Epithelial cell of esophagus (primary cell): Measurements from ENCODE around the gene HS6ST1.
A peak's percentile ranks its signal among the peaks of the same experiment; 100 is the strongest.
"Not testable (repeated sequence)": the region's sequence is repeated elsewhere in the genome, so short reads cannot be mapped to it uniquely, and the experiment has no call there.

Source experiments
- DNase-seq: peaks from one replicate; pipeline ENCODE4 v3.0.0; 2010; ENCODE audit warnings: low read depth
- H3K4me3 ChIP-seq: 2 replicates; pipeline ENCODE4 v1.5.1; 2011; ENCODE audit warnings: mild to moderate bottlenecking, low read length, control low read depth
- TF ChIP-seq, protein P1 (sequence below): IDR thresholded peaks from 2 replicates; pipeline ENCODE4 v1.5.1; 2011; ENCODE audit warnings: low read depth, mild to moderate bottlenecking, low read length, control low read depth, inconsistent platforms; ENCODE audit not compliant: insufficient read depth; ENCODE audit errors: missing control alignments

HS6ST1 gene

DNA sequence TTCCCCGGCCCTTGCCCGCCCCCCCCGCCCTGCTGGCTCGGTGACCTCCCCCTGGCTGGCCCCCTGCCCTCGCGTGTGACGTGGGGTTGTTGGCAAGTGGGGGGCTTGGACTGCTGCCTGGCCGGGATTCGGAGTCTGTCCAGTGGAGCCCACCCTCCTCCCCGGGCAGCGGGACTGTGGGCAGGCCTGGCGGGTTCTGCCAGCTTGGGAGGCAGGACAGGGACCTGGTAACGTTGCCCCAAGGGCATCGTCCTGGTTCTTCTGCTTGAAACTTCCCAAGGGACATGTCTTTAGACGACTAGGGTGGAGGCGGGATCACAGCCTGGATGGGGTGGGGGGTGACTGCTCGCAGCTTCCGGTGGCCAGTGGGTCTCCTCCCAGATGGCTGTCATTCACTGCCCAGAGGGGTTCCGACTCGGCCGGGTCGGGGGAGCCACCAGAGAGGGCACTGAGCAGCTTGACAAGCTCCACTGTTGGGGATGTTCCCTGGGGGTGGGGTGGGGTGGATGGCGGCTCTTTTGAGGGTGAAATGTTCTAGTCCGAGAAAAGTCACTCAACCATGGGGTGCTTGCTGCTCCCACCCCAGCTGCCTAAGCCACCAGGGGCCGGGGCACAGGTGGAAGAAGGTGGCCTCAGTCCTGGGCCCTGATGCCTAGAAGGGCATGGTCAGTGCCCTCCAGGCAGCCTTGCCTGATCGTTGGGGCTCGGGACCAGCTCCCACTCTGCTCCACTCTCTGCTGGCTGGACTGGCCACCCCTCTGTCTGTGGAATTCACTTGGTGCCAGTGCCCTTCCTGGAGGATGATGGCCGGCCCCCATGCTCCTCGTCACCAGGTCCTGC lies 4.3 kb upstream of the HS6ST1 start:
- TF ChIP-seq, protein P1, sequence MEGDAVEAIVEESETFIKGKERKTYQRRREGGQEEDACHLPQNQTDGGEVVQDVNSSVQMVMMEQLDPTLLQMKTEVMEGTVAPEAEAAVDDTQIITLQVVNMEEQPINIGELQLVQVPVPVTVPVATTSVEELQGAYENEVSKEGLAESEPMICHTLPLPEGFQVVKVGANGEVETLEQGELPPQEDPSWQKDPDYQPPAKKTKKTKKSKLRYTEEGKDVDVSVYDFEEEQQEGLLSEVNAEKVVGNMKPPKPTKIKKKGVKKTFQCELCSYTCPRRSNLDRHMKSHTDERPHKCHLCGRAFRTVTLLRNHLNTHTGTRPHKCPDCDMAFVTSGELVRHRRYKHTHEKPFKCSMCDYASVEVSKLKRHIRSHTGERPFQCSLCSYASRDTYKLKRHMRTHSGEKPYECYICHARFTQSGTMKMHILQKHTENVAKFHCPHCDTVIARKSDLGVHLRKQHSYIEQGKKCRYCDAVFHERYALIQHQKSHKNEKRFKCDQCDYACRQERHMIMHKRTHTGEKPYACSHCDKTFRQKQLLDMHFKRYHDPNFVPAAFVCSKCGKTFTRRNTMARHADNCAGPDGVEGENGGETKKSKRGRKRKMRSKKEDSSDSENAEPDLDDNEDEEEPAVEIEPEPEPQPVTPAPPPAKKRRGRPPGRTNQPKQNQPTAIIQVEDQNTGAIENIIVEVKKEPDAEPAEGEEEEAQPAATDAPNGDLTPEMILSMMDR = no peak
- H3K4me3 ChIP-seq = no peak overlapping the region
- DNase-seq = no peak

DNA sequence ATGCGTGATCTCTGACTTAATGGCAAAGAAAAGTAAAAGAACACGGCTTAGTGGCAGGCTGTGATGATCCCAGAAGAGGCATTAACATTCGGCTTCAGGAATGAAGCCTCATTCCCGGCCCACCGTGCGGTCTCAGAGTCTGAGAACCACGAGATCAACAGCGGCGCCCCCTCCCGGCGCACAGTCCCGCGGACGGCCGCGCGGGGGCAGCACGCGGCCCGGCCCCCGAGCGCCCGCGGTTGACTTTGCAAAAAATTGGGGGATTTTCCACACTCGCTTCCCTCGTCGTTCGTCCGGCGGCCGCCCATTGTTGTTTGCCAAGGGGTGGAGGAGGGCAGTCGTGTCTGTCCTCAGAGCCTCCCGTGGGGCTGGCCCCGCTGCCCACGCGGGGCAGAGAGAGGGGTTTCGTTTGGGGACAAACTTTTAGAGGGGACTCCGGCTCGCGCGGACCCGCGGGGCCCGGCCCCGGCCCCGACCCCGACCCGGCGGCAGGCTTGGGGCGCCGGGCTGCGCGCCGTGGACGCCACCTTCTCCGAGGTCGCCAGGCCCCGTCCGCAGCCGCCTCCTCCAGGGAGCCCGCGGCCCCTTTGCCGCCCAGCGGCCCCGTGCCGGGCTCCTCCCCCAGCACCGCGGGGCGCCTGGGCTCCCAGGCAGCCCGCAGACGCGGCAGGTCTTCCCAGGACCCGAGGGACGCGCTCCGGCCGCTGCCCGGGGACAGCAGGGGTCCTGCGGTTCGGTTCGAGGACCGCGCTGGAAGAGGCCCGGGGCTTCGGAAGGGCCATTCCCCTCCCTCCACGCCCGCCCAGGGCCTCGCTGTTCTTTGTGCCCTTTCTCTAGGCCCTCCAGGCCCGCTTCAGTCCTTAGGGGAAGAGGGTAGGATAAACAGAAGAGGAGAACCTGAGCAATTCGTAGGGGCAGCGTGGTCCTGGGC lies 3.4 kb upstream of the HS6ST1 start:
- DNase-seq = peak; percentile 78
- H3K4me3 ChIP-seq = peak overlapping the region; percentile 59
- TF ChIP-seq, protein P1 = peak; percentile 43

DNA sequence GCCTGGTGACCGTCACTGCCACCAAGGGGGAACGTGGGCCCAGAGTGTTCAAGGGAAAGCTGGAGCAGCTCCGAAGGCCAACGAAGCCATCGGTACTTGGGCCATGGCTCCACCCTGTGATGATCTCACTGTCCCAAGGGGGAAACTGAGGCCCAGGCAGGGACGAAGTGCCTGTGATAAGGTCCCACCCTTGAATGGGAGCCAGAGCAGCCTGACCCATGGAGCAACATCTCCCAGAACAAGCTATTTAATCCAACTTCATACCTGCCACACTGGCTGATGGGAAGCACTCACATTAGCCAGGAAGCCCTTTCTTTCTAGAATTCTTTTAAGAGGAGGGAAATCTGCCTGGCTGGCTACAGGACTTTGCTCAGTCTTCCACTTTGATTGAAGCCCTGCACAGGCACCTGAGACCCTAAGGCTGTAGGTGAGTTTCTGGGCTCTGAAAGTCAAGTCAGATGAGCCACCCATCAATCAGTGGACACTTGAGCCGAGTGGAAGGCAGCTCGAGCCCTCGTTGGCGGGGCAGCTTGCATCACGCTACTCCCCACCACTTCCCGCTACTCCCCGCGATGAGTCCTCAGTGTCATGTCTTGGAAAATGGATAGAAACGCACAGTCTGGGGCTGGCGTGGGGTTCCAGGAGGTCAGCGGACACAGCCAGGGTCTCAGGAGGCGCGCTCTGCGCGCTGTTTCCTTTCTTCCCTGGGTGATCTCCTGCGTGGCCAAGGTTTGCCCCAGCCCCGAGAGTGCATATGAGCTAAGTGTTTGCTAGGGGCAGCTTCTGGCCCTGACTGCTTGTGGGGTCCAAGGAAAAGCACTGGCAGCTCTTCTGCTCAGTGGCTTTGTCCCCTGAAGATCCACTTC lies 2.5 kb upstream of the HS6ST1 start:
- DNase-seq = no peak
- no peak overlapping the region for H3K4me3 ChIP-seq
- TF ChIP-seq, protein P1 = no peak

DNA sequence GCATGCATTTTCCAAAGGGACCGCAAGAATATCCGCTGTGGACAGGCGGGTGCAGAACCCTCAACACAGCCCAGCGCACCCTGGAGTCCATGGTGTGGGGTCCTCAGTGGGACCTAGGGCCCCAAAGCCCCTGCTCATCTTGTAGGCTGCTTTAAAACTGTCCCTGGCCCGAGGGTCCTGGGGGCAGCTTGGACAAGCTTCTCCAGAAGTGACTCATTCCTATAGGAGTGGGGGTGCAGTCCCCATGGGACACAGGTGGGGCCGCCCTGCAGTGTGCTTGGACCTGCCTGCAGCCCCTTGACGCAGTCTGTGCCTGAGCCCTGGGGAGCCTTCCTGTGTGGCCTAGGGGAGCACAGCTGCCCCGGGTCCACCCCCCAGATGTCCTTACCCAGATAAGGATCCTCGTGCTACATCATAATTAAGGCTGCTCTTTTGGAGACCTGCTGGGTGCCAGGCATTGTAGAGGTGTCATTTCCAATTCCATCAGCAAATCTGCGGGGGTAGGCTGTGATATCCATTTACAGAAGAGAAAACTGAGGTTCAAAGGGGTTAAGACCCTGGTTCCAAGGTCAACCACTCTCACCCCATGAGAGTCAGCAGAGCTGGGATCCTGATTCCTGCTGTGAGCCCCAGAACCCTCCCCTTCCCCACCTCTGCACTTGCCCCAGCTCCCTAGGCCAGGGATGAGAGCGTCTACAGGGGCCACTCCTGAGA lies 1.7 kb upstream of the HS6ST1 start:
- no peak overlapping the region for H3K4me3 ChIP-seq
- DNase-seq = no peak
- TF ChIP-seq, protein P1 = no peak

DNA sequence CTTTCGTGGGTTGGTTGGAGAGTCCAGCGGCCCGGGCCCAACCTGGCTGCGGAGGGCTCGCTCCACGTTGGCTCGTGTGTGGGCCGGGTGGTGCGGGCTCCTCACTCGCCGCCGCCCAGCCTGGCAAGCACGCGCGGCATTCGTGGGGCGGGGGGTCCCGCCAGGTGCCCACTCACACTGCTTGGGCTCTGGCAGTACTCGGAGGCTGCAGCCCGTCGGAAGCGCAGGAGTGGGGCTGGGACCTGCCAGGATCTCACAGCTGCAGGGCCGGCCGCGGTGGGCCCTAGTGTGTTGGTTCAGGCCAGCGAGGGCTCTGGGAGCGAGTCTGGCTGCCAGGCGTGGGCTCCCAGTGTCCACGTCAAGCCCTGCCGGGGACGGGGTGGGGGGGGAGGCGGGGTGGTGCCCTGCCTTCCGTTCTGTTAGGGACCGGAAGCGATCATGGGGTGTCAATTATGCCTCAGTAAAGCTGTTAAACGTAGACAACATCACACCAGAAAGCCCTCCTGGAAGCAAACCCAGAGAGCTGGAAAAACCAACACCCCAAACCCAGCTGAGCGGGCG lies 1.0 kb upstream of the HS6ST1 start:
- H3K4me3 ChIP-seq = no peak overlapping the region
- no peak for DNase-seq
- TF ChIP-seq, protein P1 = no peak

DNA sequence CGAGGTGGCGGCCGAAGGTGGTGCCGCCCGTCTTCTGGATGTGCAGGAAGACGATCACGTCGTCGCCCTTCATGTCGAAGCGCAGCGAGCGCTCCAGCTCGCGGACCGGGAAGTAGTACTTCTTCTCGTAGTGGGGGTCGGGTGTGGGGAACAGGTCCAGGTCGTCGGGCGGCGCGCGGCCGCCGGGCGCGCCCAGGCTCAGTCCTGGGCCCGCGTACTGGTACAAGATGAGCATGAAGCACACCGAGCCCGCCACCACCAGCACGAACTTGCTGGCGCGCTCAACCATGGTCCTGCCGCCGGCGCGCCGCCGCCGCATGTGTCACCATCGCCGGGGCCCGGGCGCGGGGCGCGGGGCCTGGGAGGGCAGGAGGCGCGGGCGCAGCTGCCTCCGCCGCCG lies 423 bp downstream of the HS6ST1 start:
- DNase-seq = not testable (repeated sequence)

DNA sequence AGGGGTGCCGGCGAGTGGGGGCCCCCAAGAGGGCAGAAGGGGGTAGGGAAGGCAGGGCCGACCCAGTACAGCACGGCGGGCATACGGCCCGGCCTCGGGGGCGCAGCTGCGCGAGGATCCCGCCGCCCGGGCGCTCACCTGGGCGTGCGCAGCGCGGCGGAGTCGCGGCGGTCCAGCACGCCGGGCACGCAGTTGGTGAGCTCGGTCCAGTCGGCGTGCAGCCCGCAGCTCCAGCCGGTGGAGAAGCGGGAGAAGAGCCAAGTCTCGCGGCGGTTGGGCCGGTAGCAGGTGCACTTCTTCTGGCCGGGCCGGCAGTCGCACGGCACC lies 806 bp downstream of the HS6ST1 start:
- H3K4me3 ChIP-seq = peak overlapping the region; percentile 74
- DNase-seq = not testable (repeated sequence)

More for the DNA sequence above, 423 bp downstream of the HS6ST1 start:
- H3K4me3 ChIP-seq = peak overlapping the region; percentile 39
